Parathyroid adenoma (tissue), 2 donors: ENCODE data around the gene TAF15.

Experiments
- H2AFZ ChIP-seq: fragments of 300-600 bp; sonication (generic); one replicate; pipeline ENCODE4 v1.7.0; 2017; ENCODE audit warnings: antibody characterized with exemption, mild to moderate bottlenecking
- H3K27ac ChIP-seq: fragments of 300-600 bp; sonication (generic); one replicate; pipeline ENCODE4 v1.7.0; 2017
- H3K27me3 ChIP-seq: fragments of 300-600 bp; sonication (generic); one replicate; pipeline ENCODE4 v1.7.0; 2017; ENCODE audit warnings: low read length; ENCODE audit not compliant: control insufficient read depth, insufficient read depth
- H3K36me3 ChIP-seq: fragments of 300-600 bp; sonication (generic); one replicate; pipeline ENCODE4 v1.7.0; 2017; ENCODE audit warnings: low read length; ENCODE audit not compliant: control insufficient read depth, insufficient read depth
- H3K4me1 ChIP-seq: fragments of 300-600 bp; sonication (generic); one replicate; pipeline ENCODE4 v1.7.0; 2017; ENCODE audit warnings: control low read depth
- H3K4me2 ChIP-seq: fragments of 300-600 bp; sonication (generic); one replicate; pipeline ENCODE4 v1.7.0; 2017; ENCODE audit warnings: low read length
- H3K4me3 ChIP-seq: fragments of 300-600 bp; sonication (generic); one replicate; pipeline ENCODE4 v1.7.0; 2017; ENCODE audit warnings: low read depth, low read length
- H3K79me2 ChIP-seq: fragments of 300-600 bp; sonication (generic); one replicate; pipeline ENCODE4 v1.7.0; 2017; ENCODE audit warnings: control low read depth
- H3K9ac ChIP-seq: fragments of 300-600 bp; sonication (generic); one replicate; pipeline ENCODE4 v1.7.0; 2017; ENCODE audit warnings: mild to moderate bottlenecking
- H3K9me3 ChIP-seq: fragments of 300-600 bp; sonication (generic); one replicate; pipeline ENCODE4 v1.7.0; 2017; ENCODE audit warnings: low read length; ENCODE audit not compliant: control insufficient read depth
- TF ChIP-seq, protein P1 (sequence below): fragments of 300-600 bp; sonication (generic); IDR thresholded peaks from one replicate; pipeline ENCODE4 v1.7.0; 2017; ENCODE audit warnings: antibody characterized with exemption, mild to moderate bottlenecking
- donor health status: primary hyperparathyroidism.

Gene TAF15

DNA sequence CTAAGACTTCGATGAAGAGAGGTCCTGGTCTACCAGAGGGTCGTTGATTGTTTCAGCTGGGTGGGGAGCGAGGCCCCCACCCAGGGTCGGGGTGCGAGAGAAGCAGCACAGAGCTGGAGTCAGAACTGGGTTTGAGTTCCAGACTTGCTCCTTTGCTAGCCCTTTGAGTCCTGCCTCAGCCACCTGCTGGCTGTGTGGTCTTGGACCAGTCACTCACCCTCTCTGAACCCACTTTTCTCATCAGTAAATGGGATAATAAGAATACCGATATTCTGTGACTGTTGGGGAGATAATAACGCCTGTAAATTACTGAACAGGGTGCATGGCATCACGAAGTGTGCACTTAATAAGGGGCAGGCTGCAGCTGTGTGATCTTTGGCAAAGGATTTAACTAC is 13.4 kb upstream of the TAF15 start:
- Histone ChIP-seq H3K4me3 (peak overlapping the region; percentile 47), H3K79me2 (no peaks in the 10 kb centered on the region), H3K27ac (no peak overlapping the region), H3K4me1 (peaks cover 5% of the 10 kb centered on the region), H3K9me3 (no peaks in the 10 kb centered on the region), H3K27me3 (no peaks in the 10 kb centered on the region), H3K9ac (no peak overlapping the region), H2AFZ (peak overlapping the region; percentile 86), H3K36me3 (no peaks in the 10 kb centered on the region), H3K4me2 (peak overlapping the region; percentile 74)
- TF ChIP-seq, protein P1, sequence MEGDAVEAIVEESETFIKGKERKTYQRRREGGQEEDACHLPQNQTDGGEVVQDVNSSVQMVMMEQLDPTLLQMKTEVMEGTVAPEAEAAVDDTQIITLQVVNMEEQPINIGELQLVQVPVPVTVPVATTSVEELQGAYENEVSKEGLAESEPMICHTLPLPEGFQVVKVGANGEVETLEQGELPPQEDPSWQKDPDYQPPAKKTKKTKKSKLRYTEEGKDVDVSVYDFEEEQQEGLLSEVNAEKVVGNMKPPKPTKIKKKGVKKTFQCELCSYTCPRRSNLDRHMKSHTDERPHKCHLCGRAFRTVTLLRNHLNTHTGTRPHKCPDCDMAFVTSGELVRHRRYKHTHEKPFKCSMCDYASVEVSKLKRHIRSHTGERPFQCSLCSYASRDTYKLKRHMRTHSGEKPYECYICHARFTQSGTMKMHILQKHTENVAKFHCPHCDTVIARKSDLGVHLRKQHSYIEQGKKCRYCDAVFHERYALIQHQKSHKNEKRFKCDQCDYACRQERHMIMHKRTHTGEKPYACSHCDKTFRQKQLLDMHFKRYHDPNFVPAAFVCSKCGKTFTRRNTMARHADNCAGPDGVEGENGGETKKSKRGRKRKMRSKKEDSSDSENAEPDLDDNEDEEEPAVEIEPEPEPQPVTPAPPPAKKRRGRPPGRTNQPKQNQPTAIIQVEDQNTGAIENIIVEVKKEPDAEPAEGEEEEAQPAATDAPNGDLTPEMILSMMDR: no peak

DNA sequence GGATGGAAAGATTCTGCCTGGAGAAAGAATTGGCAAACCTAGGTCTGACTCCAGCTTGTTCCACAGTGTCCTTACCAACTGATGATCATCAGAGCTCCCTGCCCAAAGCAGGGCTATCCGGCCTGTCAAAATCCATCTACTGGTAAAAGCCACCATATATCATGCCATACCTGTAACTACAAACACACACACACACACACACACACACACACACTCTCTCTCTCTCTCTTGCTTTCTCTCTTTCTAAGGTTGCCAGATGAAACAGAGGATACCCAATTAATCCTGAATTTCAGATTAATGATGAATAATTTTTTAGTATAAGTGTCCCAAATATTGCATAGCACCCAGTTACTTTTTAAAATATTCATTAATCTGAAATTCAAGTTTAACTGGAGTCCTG is 12.3 kb upstream of the TAF15 start:
- Histone ChIP-seq H3K79me2 (no peaks in the 10 kb centered on the region), H3K9ac (no peak overlapping the region), H3K9me3 (no peaks in the 10 kb centered on the region), H3K4me3 (no peak overlapping the region), H3K4me2 (no peak overlapping the region), H3K27me3 (no peaks in the 10 kb centered on the region), H3K27ac (no peak overlapping the region), H3K4me1 (peaks cover 5% of the 10 kb centered on the region), H2AFZ (no peak overlapping the region), H3K36me3 (no peaks in the 10 kb centered on the region)
- TF ChIP-seq, protein P1: no peak

DNA sequence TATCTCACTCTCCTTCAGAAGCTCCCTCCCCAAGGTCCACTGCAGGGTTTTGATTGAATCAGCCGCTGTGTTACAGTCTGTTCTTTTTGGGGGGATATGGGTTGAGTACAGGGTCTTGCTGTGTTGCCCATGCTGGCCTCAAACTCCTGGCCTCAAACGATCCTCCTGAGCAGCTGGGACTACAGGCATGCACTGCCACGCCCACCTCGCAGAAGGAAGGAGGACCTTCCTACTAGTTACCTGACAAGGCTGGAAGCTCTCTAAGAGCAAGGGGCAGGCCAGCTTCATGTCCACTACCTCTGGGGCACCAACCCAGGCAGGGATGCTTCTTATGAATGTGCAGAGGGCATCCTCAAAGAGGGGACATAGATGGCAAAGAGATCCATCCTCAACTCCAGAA is 11.9 kb upstream of the TAF15 start:
- H3K4me1 ChIP-seq: peaks cover 5% of the 10 kb centered on the region
- TF ChIP-seq, protein P1: no peak
- H3K36me3 ChIP-seq: no peaks in the 10 kb centered on the region
- no peak overlapping the region for H3K4me3 ChIP-seq
- no peak overlapping the region for H3K27ac ChIP-seq
- no peaks in the 10 kb centered on the region for H3K79me2 ChIP-seq
- H3K9me3 ChIP-seq: no peaks in the 10 kb centered on the region
- H3K27me3 ChIP-seq: no peaks in the 10 kb centered on the region
- no peak overlapping the region for H3K9ac ChIP-seq
- no peak overlapping the region for H2AFZ ChIP-seq
- no peak overlapping the region for H3K4me2 ChIP-seq

DNA sequence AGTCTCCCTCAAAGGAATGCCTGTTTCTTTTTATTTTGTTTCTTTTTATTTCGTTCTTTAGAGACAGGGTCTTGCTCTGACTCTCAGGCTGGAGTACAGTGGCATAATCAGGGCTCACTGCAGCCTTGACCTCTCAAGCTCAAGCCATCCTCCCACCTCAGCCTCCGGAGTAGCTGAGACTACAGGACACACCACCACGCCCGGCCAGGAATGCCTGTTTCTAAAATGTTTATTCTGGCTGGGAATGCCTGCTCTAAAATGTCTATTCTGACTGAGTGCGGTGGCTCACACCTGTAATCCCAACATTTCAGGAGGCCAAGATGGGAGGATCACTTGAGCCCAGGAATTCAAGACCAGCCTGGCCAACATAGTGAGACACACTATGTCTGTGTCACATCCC is 11.4 kb upstream of the TAF15 start:
- H3K36me3 ChIP-seq: no peaks in the 10 kb centered on the region
- no peak overlapping the region for H2AFZ ChIP-seq
- no peaks in the 10 kb centered on the region for H3K79me2 ChIP-seq
- no peak overlapping the region for H3K4me3 ChIP-seq
- H3K9ac ChIP-seq: no peak overlapping the region
- peaks cover 5% of the 10 kb centered on the region for H3K4me1 ChIP-seq
- H3K9me3 ChIP-seq: no peaks in the 10 kb centered on the region
- H3K27me3 ChIP-seq: no peaks in the 10 kb centered on the region
- H3K27ac ChIP-seq: no peak overlapping the region
- no peak overlapping the region for H3K4me2 ChIP-seq
- TF ChIP-seq, protein P1: no peak

DNA sequence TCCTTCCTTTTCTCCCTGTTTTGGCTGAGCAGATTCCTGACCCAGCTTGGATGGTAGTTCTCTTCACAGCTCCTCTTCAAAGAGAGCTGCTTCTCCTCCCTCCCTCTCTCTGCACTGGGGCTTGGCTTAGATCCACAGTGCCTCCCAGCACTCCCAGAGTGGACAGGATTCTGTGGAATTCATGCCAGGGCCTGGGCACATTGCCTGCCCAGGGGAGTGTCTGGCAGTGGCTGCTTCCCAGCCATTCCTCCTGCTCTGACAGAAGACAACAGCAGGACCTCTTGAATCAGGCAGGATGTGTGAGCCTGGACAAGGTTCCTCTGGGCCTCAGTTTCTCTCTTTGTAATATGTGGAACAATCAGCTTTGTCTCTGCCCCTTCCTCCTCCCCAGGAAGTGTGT is 9.3 kb upstream of the TAF15 start:
- Histone ChIP-seq H3K27me3 (no peaks in the 10 kb centered on the region), H3K27ac (no peak overlapping the region)

More for the DNA sequence above, 9.3 kb upstream of the TAF15 start:
- Histone ChIP-seq H3K4me1 (peaks cover 10% of the 10 kb centered on the region), H3K4me3 (no peak overlapping the region), H2AFZ (no peak overlapping the region), H3K4me2 (no peak overlapping the region), H3K9me3 (no peaks in the 10 kb centered on the region), H3K79me2 (no peaks in the 10 kb centered on the region), H3K36me3 (no peaks in the 10 kb centered on the region), H3K9ac (no peak overlapping the region)
- TF ChIP-seq, protein P1: no peak
